H1 (cell line): ENCODE results near the gene ZNF469. TPM values are rescaled to one million over a fixed set of nuclear protein-coding genes. Genes with fewer than 3 reads are reported as not detected.

Source experiments
- BCL11A ChIP-seq, 2 experiments: IDR thresholded peaks; one replicate each; pipeline ENCODE4 v1.6.1; 2011; ENCODE audit warnings: low read depth in 2 of 2, low read length in 2 of 2, mild to moderate bottlenecking in 2 of 2
- CBX5 ChIP-seq: fragments of 300-800, 300-1000 bp; sonication (generic); IDR thresholded peaks from 2 replicates; pipeline ENCODE4 v1.7.1; 2016; ENCODE audit warnings: antibody characterized with exemption, low read length, low read depth
- HDAC6 ChIP-seq: IDR thresholded peaks from one replicate; pipeline ENCODE4 v1.7.1; 2012; ENCODE audit warnings: low read depth, mild to moderate bottlenecking, inconsistent platforms, low read length, moderate library complexity
- RBBP5 ChIP-seq: IDR thresholded peaks from 2 replicates; pipeline ENCODE4 v1.7.1; 2012; ENCODE audit warnings: low read depth, mild to moderate bottlenecking, inconsistent platforms, low read length, moderate library complexity, borderline replicate concordance
- RXRA ChIP-seq: IDR thresholded peaks from 2 replicates; pipeline ENCODE4 v1.6.1; 2011; ENCODE audit warnings: low read depth, mild to moderate bottlenecking, low read length, moderate library complexity; ENCODE audit not compliant: insufficient read depth
- ZNF274 ChIP-seq: IDR thresholded peaks from 2 replicates; pipeline ENCODE4 v1.7.0; 2012; ENCODE audit warnings: low read length, borderline replicate concordance; ENCODE audit errors: extremely low read depth
- polyA plus RNA-seq, 7 experiments: library from polyadenylated mRNA; depleted of rRNA in 3 of 7; stranded (reverse) in 5 of 7; unstranded in 2 of 7; fragments of >200 nt in 5 of 7; fragments of 200-250 nt in 2 of 7; gene quantifications; 1 replicate in 5 of 7; 2 replicates in 1 of 7; 4 replicates in 1 of 7; pipeline versions ENCODE4 v1.2.1 to v1.2.3, GENCODE V29; 2011 to 2013; ENCODE audit warnings: missing spikeins in 2 of 7, mixed read lengths in 2 of 7
- total RNA-seq: library from RNA; stranded (reverse); fragmentation: NEBNext Ultra II Directional; extraction: Animal tissue kit (Norgen Biotek cat#: 25700); gene quantifications from 2 replicates; pipeline ENCODE4 v1.2.1, GENCODE V29; 2021

Gene ZNF469
- total and polyA plus RNA-seq, 2 of the 8 experiments (the other 6 are each of a cell fraction or from before 2014, with no cell fraction given), result 0.30 to 1.8 TPM

DNA sequence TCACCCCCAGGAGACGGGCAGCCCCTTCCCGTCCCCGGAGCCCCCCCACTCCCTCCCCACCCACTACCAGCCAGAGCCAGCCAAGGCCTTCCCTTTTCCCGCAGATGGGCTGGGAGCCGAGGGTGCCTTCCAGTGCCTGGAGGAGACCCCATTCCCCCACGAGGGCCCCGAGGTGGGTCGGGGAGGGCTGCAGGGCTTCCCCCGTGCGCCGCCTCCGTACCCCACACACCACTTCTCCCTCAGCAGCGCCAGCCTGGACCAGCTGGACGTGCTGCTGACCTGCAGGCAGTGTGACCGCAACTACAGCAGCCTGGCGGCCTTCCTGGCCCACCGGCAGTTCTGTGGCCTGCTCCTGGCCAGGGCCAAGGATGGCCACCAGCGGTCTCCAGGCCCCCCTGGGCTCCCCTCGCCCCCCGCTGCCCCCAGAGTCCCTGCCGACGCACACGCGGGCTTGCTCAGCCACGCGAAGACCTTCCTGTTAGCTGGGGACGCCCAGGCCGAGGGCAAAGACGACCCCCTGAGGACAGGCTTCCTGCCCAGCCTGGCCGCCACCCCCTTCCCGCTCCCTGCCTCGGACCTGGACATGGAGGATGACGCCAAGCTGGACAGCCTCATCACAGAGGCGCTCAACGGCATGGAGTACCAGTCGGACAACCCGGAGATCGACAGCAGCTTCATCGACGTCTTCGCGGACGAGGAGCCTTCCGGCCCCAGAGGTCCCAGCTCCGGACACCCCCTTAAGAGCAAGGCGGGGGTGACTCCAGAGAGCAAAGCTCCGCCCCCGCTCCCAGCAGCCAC, 46.8 kb downstream of the ZNF469 start (continued):
- no peak for TF ChIP-seq CBX5
- no peak for TF ChIP-seq ZNF274
- no peak for TF ChIP-seq BCL11A (IDR thresholded peaks at IDR 0.05; ENCODE audit: low read depth in 2 of 2, low read length in 2 of 2)
- no peak for TF ChIP-seq RBBP5
- no peak for TF ChIP-seq HDAC6
- TF ChIP-seq RXRA, result no peak
